ENCODE measurements around the gene APH1A.

DNA sequence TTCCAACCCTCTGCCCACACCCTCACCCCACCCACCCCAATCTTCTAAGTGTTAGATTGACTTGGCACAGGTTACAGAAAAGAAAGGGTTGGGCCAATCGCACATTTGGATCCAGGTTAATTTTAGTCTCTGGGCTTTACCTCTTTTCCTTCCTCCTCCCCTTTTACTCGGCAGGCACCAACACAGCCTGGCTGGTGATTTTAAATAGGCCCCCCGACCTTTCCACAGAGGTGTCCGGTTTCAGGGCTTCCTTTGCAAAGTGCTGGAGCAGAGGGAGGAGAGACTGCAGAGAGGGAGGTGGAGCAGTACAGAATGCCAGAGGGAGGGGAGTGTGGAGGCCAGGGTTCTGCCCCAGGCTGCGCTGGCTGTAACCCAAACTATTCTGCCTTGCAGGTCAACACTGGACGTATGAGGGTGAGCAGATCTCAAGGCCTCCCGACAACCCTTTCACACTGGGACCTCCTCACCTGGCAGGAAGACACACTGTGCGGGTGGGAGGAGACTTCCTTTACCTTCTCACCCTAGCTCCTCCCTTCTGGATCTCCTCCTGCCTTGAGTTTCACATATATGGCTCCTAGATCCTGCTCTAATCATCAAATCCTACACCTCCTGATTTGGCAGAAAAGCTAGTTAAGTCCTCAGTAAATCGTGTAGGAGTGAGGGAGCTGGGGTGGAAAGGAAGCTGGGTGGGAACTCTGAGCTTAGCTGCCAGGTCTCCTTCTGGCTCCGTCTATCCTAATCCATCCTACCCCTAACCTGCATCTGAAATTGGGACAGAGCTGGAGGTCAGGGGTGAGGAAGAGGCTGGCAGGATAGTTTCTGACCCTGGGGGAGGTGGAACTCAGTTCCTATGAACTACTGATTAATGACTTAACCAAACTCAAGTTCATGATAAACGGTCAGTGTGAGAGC, 8.8 kb downstream of the APH1A start:
- TF ChIP-seq, protein P1, sequence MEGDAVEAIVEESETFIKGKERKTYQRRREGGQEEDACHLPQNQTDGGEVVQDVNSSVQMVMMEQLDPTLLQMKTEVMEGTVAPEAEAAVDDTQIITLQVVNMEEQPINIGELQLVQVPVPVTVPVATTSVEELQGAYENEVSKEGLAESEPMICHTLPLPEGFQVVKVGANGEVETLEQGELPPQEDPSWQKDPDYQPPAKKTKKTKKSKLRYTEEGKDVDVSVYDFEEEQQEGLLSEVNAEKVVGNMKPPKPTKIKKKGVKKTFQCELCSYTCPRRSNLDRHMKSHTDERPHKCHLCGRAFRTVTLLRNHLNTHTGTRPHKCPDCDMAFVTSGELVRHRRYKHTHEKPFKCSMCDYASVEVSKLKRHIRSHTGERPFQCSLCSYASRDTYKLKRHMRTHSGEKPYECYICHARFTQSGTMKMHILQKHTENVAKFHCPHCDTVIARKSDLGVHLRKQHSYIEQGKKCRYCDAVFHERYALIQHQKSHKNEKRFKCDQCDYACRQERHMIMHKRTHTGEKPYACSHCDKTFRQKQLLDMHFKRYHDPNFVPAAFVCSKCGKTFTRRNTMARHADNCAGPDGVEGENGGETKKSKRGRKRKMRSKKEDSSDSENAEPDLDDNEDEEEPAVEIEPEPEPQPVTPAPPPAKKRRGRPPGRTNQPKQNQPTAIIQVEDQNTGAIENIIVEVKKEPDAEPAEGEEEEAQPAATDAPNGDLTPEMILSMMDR (IDR thresholded peaks at IDR 0.05) = no peak
- peak; percentile 5 for TF ChIP-seq POLR2A (IDR thresholded peaks at IDR 0.05)
